NK-92 treated with Interleukin-12 subunit alpha and Interleukin-12 subunit beta, amount 100 ng/mL, for 24 hours (cell line): ENCODE results near the gene TMEM219.
"Not testable (repeated sequence)": the region's sequence is repeated elsewhere in the genome, so short reads cannot be mapped to it uniquely, and the experiment has no call there.

Source experiments
- DNase-seq: peaks from one replicate; lab custom pipeline; 2025; lab: John Stamatoyannopoulos, UW

The TMEM219 gene, protein sequence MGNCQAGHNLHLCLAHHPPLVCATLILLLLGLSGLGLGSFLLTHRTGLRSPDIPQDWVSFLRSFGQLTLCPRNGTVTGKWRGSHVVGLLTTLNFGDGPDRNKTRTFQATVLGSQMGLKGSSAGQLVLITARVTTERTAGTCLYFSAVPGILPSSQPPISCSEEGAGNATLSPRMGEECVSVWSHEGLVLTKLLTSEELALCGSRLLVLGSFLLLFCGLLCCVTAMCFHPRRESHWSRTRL

DNA sequence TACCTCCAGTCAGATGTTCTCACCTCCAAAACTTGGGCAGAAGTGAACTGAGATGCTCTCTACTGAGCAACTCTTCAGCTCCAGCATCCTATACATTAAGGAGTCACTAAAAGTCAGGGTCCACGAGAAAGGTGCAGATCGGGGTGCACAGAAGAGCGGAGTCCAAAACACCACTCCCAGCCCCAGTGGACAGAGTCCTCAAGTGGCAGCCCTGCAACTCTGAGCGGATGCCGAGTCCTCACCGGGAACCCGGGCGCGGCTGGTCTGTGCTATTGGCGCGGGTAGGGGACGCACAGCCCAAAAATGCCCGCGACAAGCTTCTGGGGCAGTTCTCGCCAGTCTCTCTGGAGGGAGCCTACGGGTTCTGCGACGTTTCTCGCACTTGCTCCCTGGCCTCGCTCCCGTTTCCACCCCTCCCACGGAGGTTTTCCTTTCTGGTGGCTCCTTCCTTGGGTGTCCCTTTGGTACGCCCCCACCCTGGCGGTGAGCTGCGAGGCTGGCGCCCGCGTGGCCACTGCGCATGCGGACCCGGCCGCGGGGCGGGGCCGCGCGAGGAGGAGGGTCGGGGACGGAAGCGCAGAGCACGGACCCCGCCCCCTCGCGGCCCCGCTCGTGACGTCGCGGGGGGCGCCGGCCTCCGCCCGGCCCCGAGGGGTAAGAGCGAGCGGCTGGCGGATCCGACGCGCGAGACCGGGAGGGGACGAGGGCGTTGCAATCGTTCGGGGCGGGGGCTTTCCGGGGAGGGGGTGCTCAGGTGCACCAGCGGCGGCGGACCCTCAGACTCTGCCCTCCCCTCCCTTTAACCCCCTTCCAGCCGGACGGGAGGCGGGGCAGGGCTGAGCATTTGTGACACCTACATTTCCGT is at the start of gene TMEM219:
TMEM219 (plus strand) TSS at position 601 of the 865 bp plus-strand sequence. CDS start 1,065 bp downstream, outside the sequence.
- peak; percentile 84 for DNase-seq

DNA sequence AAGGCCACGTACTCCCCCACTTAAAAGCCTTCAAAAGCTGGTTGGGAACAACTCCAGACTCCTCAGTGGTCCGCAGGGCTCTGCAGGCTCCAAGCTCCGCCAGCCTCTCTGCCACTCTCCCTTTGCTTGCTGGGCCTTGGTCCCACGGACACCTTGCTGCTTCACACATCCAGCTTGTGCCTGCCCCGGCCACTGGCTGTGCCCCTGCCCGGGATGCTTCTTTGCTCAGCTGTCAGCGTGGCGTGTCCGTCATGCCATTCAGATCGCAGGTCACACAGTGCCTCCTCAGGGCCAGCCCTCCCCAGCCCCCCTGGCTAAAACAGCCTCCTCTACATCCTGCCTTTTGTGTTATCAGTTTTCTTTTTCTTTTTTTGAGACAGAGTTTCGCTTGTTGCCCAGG is 49.8 kb upstream of the TMEM219 start:
- DNase-seq: no peak

DNA sequence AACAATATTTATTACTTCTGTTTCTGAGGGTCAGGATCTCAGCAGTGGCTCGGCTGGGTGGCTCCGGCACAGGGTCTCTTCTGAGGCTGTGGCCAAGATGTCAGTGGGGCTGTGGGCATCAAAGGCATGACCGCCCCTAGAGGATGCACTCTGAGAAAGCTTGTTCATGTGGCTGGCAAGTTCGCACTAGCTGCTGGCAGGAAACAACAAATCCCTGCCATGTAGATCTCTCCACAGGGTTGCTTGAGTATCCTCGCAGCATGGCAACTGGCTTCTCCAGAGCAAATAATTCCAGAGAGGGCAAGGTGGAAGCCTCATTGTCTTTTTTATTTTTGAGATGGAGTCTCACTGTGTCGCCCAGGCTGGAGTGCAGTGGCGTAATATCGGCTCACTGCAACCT is 48.4 kb upstream of the TMEM219 start:
- no peak for DNase-seq

DNA sequence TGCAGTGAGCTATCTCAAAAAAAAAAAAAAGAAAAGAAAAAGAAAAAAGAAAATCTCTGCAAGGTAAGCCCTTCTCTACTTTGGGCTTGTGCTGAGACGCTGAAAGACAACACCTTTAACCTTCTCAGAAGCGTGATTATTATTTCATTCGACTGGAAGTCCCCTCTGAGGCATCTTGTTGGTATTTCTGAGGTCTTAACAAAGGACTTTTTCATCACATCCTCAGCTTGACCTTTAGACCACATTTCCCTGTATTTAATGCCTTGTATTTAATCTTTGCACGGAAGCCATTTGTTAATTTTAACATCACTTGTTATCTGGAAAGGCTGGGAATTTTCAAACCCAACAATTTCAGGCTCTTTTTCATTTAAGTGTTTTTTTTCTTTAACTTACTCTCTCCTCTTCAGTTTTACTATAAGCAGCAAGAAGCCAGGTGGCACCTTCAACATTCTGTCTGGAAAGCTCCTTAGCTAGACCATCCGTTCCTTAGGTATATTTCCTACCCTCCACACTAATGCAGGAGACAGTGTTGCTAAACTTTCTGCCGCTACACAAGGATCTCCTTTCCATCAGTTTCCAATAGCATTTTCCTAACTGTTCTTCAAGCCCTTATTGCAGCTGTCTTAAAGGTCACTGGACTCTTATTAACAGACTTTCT is 46.2 kb upstream of the TMEM219 start:
- DNase-seq: no peak

DNA sequence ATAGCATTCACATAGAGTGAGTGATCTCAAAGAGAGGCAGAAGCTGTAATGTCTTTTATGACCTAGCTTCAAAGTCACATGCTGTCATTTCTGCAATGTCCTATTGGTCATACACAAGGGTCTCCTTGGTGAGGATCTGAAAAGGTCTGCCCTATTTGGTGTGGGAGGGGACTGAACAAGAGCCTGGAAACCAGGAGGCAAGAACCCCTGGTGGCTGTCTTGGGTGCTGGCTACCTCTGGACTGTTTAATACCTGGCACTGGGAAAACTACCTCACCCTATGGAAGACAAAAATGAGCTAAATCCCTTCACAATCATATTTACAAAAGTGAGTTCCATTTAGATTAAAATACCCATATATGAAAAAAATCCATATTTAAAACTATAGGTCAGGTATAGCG is 44.9 kb upstream of the TMEM219 start:
- DNase-seq: no peak

DNA sequence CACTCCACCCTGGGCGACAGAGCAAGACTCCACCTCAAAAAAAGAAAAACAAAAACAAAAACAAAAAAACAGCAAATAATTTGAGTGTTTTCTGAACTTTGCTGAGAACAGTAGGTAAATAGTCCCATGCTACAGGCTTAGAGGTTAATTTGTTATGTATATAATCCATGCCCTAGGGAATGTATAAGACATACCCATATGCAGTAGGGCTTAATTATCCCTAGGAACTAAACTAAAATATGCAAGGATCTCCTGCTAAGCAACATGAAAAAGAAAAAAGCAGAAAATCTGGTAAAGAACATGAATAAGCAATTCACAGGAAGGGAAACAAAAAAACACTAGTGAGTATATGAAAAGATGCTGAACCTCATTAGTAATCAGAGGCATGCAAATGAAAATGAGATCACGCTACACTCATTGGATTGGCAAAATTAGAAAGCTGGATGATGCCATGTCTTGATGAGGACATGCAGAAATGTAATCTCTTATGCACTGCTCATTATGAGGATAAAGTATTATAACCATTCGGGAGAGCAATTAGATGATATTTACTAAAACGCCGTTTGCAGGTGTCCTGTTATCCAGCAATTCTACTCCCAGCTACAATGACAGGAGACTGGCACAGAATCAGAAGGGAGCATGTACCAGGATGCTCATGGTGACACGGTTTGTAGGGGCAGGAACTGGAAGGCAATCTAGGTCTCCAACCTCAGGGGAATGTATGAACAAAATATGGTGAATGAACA is 41.4 kb upstream of the TMEM219 start:
- no peak for DNase-seq

DNA sequence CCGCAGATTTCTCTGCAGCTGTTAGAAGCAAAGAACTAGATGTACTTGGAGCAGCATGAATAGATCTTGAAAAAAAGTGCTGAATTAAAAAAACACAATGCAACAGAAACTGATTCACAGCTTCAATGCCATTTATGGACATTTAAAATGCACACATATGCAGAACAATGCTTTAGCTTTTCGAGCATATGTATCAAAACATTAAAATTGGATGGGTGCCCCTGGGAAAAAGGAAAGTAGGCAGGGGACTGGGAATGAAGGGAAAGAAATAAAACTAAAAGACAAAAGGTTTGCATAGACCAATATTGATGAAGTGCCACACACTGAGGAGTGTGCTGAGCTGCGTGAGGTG is 40.9 kb upstream of the TMEM219 start:
- no peak for DNase-seq

DNA sequence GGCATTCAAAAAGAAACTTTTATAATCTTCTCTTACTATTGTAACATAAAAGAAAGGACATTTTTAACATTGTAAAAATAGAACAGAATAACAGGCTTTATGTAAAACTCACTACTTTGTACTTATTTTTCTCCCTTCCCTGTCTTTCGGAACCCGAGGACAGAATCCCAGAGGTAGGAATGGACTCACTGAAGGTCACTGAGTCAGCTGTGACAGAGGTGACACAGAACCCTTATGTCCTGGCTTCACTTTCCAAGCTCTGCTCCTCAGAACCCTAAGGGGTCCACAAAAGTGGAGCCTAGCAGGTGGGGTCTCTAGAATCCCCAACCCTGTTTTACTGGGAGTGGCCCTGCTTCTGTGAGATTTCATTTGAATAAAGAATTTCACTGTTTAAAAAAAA is 39.6 kb upstream of the TMEM219 start:
- DNase-seq: no peak

DNA sequence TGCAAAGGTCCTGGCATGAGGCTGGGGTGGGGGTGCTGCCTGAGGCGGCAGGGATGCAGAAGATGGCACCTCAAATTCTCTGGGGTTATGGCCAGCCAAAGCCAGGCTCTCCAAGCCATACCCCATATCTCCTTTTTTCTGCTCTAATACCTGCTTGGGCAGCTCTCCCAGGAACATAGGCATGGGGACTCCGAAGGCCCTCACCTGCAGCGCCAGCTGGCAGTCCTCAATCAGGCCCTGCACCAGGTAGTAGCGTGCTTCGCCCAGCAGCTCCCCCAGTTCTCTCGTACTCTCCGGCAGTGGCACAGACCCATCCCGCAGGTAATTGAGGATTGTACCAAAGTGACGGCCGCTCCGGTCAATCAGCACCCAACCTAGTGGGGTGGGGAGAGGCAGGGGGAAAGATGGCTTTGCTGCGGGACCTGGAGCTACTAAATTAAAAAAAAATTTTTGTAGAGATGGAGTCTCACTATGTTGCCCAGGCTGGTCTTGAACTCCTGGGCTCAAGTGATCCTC is 38.8 kb upstream of the TMEM219 start:
- DNase-seq: no peak

DNA sequence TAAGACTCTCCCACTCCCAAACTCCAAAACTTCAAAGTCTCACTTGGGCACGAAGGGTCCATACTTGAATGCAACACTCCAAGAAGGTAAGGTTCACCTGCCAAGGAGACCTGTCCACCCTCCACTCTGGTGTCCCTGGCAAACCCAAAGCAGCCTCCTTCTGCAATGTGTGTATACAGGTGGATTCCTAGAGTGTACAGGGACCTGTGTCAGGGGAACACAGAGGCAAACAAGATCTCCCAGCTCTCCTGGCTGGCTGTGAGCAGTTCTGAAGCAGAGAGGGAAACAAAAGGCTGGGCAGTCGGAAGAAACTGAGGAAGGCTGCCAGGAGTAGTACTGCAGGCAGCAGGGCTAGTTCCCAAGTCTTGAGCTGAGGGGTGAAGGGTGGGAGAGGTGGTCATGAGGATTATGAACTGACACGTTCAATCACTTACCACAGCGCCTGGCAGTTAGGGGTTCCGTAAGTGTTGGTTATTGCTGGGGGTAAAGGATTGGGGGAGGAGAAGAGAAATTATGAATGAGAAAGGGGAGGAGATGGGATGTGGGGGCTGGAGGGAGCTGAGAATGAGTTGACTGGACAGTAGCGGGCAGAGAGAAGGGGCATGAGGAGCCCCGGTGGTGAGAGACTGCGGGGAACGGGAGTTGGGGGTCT is 36.6 kb upstream of the TMEM219 start:
- DNase-seq: no peak

DNA sequence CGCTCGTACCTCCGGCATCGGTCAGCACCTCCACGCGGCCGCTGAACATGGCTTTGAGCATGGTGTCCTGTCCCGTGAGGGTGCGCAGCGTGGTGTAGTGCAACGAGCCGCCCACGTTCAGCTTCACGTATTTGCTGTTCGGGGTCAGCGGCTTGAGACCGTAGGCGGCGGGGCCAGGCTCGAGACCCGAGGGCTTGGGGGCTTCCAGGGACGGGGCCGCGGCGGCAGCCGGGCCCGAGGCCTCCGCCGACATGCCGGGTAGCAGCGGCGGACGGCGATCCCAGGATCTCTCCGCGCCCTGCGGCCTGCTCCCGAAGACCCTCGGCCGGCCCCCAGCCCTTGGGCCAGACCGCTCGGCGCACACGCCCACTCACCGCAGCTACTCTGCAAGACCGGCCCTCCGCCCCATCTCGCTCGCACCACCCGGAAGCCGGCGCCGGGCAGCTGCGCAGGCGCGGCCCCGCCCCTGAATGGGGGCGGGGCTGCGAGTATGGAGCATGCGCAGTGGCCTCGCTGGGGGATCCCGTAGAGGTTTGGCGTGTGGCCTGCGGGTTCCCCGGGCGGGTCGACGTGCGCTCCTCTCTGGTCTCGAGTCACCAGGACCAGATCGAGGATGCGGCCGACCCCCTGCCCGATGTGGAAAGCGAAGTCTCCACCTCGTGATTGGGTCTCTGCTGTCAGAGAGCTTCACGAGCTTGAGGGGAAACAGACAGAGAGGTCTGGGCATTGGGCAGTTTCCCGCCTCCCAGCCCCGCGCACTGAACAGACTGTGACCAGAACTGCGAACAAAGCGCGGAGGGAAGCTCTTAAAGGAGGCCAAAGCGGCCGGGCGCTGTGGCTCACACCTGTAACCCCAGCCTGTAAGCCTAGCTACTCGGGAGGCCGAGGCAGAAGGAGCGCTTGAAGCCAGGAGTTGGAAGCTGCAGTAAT is 35.8 kb upstream of the TMEM219 start, which contains the start of gene KCTD13:
KCTD13 (minus strand) TSS at position 446 of the 930 bp plus-strand sequence; CDS start at position 253, 193 bp downstream.
- peak; percentile 85 for DNase-seq

DNA sequence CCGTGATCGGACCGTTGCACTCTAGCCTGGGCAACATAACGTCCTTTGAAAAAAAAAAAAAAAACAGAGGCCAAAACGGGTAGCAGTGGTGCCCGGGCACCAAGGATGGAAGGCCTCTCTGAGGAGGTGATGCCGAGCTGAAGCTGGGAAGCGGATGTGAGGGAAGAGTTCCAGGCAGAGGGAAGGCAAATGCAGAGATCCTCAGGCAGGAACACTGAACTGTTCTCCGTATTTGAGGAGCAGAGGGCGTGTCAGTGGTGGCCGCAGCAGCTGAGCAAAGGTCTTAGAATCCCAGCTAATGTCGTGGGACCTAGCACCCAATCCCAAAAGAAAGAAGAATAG is 35.2 kb upstream of the TMEM219 start:
- no peak for DNase-seq

DNA sequence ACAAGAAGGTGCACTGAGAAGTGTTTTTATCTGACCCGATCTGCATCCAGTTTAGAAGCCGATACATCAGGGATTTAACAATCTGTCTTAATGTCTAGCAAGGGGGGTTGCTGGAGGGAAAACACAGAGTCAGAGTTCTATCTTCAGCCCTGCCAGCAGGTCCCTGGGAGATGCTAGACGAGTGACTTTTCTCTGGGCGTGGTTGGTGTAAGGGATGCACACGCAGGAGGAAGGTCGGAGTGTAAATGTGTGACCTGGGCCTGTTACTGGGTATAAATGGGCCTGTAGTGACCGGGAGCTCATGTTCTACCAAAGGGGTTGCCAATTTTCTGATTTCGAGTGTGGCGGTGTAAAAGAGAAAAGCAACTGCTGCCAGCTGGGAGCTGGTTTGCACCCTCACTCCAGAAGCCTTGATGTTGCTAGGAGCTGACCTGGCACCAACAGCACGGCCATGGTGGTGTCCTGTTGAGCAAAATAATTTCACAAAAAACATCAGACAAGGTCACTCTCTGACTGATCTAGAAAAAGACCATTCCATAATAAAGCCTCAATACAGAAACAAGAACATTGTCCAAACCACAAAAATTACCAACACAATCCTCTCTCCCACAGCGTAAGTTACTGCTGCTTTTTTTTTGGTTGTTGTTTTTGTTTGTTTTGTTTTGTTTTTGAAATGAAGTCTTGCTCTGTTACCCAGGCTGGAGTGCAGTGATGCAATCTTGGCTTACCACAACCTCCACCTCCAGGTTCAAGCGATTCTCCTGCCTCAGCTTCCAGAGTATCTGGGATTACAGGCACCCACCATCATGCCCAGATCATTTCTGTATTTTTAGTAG is 34.6 kb upstream of the TMEM219 start:
- no peak for DNase-seq

DNA sequence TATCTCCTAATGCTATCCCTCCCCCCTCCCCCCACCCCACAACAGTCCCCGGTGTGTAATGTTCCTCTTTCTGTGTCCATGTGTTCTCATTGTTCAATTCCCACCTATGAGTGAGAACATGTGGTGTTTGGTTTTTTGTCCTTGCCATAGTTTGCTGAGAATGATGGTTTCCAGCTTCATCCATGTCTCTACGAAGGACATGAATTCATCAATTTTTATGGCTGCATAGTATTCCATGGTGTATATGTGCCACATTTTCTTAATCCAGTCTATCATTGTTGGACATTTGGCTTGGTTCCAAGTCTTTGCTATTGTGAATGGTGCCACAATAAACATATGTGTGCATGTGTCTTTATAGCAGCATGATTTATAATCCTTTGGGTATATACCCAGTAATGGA is 30.1 kb upstream of the TMEM219 start:
- not testable (repeated sequence) for DNase-seq

DNA sequence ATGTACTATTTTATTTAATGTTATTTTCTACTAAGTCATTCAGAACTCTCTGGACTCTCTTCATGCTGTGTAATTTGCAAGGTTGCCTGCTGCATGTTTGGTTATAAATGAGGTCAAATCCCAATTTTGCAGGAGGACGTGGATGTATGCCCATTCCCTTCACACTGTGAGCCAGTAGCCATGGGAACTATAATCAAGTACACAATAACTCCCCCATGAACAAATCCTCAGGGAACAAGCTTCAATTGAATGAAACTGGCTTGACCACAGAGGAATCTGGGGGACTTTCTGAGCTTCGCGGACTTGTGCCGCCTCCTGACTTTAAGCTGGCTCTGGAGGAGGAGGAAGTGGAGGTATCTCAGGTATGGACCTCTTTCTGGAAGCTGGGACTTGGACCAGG is 21.2 kb upstream of the TMEM219 start:
- no peak for DNase-seq

DNA sequence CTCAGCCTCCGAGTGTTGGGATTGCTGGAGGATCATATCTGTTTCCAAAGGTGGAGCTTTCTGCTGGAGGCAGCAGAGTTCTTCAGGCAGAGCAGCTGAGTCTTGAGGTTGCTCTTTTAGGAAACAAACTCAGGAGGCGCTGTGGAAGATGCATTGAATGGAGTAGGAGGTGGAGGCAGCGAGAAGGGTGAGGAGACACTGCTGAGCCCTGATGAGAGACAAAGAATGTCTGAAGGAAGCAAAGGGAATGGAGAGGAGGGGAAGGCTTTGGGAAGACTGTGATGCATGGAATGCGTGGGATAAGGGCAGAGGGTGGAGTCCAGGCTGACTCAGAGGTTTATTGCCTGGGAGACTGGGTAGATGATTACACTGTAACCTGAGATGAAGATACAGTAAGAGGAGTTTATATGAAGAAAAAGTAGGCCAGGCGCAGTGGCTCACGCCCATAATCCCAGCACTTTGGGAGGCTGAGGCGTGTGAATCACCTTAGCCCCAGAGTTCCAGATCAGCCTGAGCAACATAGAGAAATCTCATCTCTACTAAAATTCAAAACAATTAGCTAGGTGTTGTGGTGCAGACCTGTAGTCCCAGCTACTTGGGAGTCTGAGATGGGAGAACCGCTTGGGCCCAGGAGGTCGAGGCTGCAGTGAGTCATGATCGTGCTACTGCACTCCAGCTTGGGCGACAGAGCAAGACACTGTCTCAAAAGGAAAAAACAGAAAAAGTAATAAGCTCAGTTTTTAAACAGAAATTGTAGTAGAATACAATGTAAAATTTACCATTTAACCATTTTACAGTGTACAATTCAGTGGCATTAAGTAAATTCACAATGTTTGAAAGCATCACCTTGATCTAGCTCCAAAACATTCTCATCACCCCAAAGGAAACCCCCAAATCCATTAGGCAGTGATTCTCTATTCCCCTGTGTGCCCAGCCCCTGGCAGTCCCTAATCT is 17.8 kb upstream of the TMEM219 start:
- no peak for DNase-seq

DNA sequence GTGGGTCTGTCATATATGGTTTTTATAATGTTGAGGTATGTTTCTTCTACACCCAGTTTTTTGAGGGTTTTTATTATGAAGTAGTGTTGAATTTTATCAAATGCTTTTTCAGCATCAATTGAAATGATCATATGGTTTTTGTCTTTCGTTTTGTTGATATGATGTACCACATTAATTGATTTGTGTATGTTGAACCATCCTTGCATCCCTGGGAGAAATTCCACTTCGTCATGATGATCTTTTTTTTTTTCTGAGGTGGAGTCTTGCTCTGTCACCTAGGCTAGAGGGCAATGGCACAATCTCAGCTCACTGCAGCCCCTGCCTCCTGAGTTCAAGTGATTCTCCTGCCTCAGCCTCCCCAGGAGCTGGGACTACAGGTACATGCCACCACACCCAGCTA is 14.0 kb upstream of the TMEM219 start:
- DNase-seq: no peak

DNA sequence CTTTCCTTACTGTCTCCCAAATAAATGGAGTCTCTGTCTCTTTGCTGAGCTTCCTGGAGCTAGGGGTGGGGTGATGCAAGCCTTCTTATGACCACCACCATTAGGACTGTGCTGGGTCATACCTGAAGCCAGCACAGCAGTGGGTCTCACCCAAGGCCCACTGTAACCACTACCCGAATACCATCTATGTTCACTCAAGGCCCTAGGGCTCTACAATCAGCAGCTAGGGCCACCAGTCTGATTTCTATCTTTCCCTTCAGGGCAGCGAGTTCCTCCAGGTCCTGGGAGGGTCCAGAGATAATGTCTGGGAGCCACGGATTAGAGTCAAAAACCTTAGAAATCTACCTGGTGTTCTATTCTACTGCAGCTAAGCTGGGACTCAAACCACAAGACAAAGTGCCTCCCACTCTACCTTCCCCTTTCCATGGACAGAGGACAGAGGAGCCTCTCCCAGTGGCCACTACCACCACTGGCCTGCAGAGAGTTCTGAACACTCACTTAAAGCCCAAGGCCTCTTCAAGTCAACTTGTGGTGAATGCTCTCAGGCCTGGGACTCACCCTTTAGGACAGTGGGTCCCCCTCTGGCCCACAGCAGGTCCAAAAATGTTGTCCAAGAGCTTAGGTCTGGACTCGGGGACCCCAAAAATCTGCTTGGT is 10.9 kb upstream of the TMEM219 start:
- no peak for DNase-seq
